ENCODE measurements around the gene SAMD13.

SAMD13 gene

GRCh38 chr1:84267476-84267875 is 34.0 kb upstream of the SAMD13 start:
- Histone ChIP-seq H2BK12ac (ENCODE audit: low read length) (no peak overlapping the region), H4K91ac (ENCODE audit: low read depth, low read length) (no peak overlapping the region), H4K12ac (ENCODE audit: low read depth, low read length) (no peak overlapping the region), H3K4ac (ENCODE audit: low read depth, low read length) (no peak overlapping the region), H3K14ac (ENCODE audit: low read length) (no peak overlapping the region), H3K79me1 (ENCODE audit: low read length) (no peaks in the 10 kb centered on the region), H3K4me1 (ENCODE audit: control insufficient read depth in 1 of 2, insufficient read depth in 2 of 2, low read length in 2 of 2) (no peaks in the 10 kb centered on the region), H3K27ac (ENCODE audit: low read depth, low read length) (no peak overlapping the region), H3K18ac (ENCODE audit: low read length) (no peak overlapping the region), H4K8ac (ENCODE audit: low read depth, low read length) (no peak overlapping the region), H2BK5ac (ENCODE audit: low read depth, low read length, poor library complexity) (no peak overlapping the region), H2AFZ (ENCODE audit: insufficient read depth, low read length, poor library complexity) (no peak overlapping the region), H3K36me3 (ENCODE audit: control insufficient read depth in 1 of 2, insufficient read depth in 2 of 2, low read length in 2 of 2) (no peaks in the 10 kb centered on the region), H3K4me3 (ENCODE audit: low read depth, low read length) (no peak overlapping the region), H2AK5ac (ENCODE audit: low read length) (no peak overlapping the region), H3K4me2 (ENCODE audit: low read length) (no peak overlapping the region), H3K9ac (ENCODE audit: low read length) (no peak overlapping the region), H3K23ac (ENCODE audit: low read length) (no peak overlapping the region), H3K79me2 (ENCODE audit: control insufficient read depth, insufficient read depth, low read length, poor library complexity) (no peaks in the 10 kb centered on the region), H2BK120ac (ENCODE audit: insufficient read depth, low read length, poor library complexity) (no peak overlapping the region), H3K9me3 (ENCODE audit: insufficient read depth, low read depth, low read length) (no peaks in the 10 kb centered on the region), H3K27me3 (ENCODE audit: insufficient read depth, low read length) (no peaks in the 10 kb centered on the region)
- no peak for DNase-seq

- WGBS (ENCODE audit: extremely low coverage, insufficient coverage, insufficient read length): no CpG with 5 or more reads among the region's 1 CpG
- no peak overlapping the region for H3K23ac ChIP-seq (ENCODE audit: low read length)
- no peak overlapping the region for H3K9ac ChIP-seq (ENCODE audit: low read length)
- DNase-seq: peak; percentile 34 to 79
- no peak overlapping the region for H4K8ac ChIP-seq (ENCODE audit: low read depth, low read length)
- H4K12ac ChIP-seq (ENCODE audit: low read depth, low read length): no peak overlapping the region
- H3K36me3 ChIP-seq (ENCODE audit: control insufficient read depth in 1 of 2, insufficient read depth in 2 of 2, low read length in 2 of 2): no peaks in the 10 kb centered on the region
- no peaks in the 10 kb centered on the region for H3K9me3 ChIP-seq (ENCODE audit: insufficient read depth, low read depth, low read length)
- H3K18ac ChIP-seq (ENCODE audit: low read length): no peak overlapping the region
- H3K4me2 ChIP-seq (ENCODE audit: low read length): no peak overlapping the region
- no peaks in the 10 kb centered on the region for H3K27me3 ChIP-seq (ENCODE audit: insufficient read depth, low read length)
- no peak overlapping the region for H2BK12ac ChIP-seq (ENCODE audit: low read length)
- no peak overlapping the region for H4K91ac ChIP-seq (ENCODE audit: low read depth, low read length)
- H3K79me2 ChIP-seq (ENCODE audit: control insufficient read depth, insufficient read depth, low read length, poor library complexity): no peaks in the 10 kb centered on the region
- H3K14ac ChIP-seq (ENCODE audit: low read length): no peak overlapping the region
- no peak overlapping the region for H2AK5ac ChIP-seq (ENCODE audit: low read length)
- no peak overlapping the region for H2BK120ac ChIP-seq (ENCODE audit: insufficient read depth, low read length, poor library complexity)
- no peak overlapping the region for H3K4me3 ChIP-seq (ENCODE audit: low read depth, low read length)
- H3K79me1 ChIP-seq (ENCODE audit: low read length): no peaks in the 10 kb centered on the region
- no peaks in the 10 kb centered on the region for H3K4me1 ChIP-seq (ENCODE audit: control insufficient read depth in 1 of 2, insufficient read depth in 2 of 2, low read length in 2 of 2)
- no peak overlapping the region for H2BK5ac ChIP-seq (ENCODE audit: low read depth, low read length, poor library complexity)
- H3K27ac ChIP-seq (ENCODE audit: low read depth, low read length): no peak overlapping the region
- H2AFZ ChIP-seq (ENCODE audit: insufficient read depth, low read length, poor library complexity): no peak overlapping the region
- H3K4ac ChIP-seq (ENCODE audit: low read depth, low read length): no peak overlapping the region
These were observed 33.2 kb upstream of the SAMD13 start for GRCh38 chr1:84268346-84268745.

- no peak overlapping the region for H3K9ac ChIP-seq (ENCODE audit: low read length)
- no peak overlapping the region for H2BK5ac ChIP-seq (ENCODE audit: low read depth, low read length, poor library complexity)
- no peaks in the 10 kb centered on the region for H3K36me3 ChIP-seq (ENCODE audit: control insufficient read depth in 1 of 2, insufficient read depth in 2 of 2, low read length in 2 of 2)
- H3K27me3 ChIP-seq (ENCODE audit: insufficient read depth, low read length): no peaks in the 10 kb centered on the region
- H4K8ac ChIP-seq (ENCODE audit: low read depth, low read length): no peak overlapping the region
- H3K27ac ChIP-seq (ENCODE audit: low read depth, low read length): no peak overlapping the region
- H3K4me1 ChIP-seq (ENCODE audit: control insufficient read depth in 1 of 2, insufficient read depth in 2 of 2, low read length in 2 of 2): no peaks in the 10 kb centered on the region
- H2AFZ ChIP-seq (ENCODE audit: insufficient read depth, low read length, poor library complexity): no peak overlapping the region
- H3K79me2 ChIP-seq (ENCODE audit: control insufficient read depth, insufficient read depth, low read length, poor library complexity): no peaks in the 10 kb centered on the region
- no peak overlapping the region for H4K91ac ChIP-seq (ENCODE audit: low read depth, low read length)
- H2AK5ac ChIP-seq (ENCODE audit: low read length): no peak overlapping the region
- WGBS (ENCODE audit: extremely low coverage, insufficient coverage, insufficient read length): no CpG with 5 or more reads among the region's 2 CpGs
- H3K4me3 ChIP-seq (ENCODE audit: low read depth, low read length): no peak overlapping the region
- no peak overlapping the region for H2BK120ac ChIP-seq (ENCODE audit: insufficient read depth, low read length, poor library complexity)
- H2BK12ac ChIP-seq (ENCODE audit: low read length): no peak overlapping the region
- H3K4ac ChIP-seq (ENCODE audit: low read depth, low read length): no peak overlapping the region
- H3K79me1 ChIP-seq (ENCODE audit: low read length): no peaks in the 10 kb centered on the region
- no peak overlapping the region for H3K18ac ChIP-seq (ENCODE audit: low read length)
- H3K4me2 ChIP-seq (ENCODE audit: low read length): no peak overlapping the region
- no peak overlapping the region for H4K12ac ChIP-seq (ENCODE audit: low read depth, low read length)
- no peak overlapping the region for H3K23ac ChIP-seq (ENCODE audit: low read length)
- H3K14ac ChIP-seq (ENCODE audit: low read length): no peak overlapping the region
- no peak for DNase-seq
- no peaks in the 10 kb centered on the region for H3K9me3 ChIP-seq (ENCODE audit: insufficient read depth, low read depth, low read length)
These were observed 32.2 kb upstream of the SAMD13 start for GRCh38 chr1:84269306-84269705.

- no peak overlapping the region for H2AFZ ChIP-seq (ENCODE audit: insufficient read depth, low read length, poor library complexity)
- H3K18ac ChIP-seq (ENCODE audit: low read length): no peak overlapping the region
- no peak overlapping the region for H4K91ac ChIP-seq (ENCODE audit: low read depth, low read length)
- H3K9ac ChIP-seq (ENCODE audit: low read length): no peak overlapping the region
- WGBS (ENCODE audit: extremely low coverage, insufficient coverage, insufficient read length): no CpG with 5 or more reads among the region's 6 CpGs
- no peak overlapping the region for H3K23ac ChIP-seq (ENCODE audit: low read length)
- H2AK5ac ChIP-seq (ENCODE audit: low read length): no peak overlapping the region
- H2BK120ac ChIP-seq (ENCODE audit: insufficient read depth, low read length, poor library complexity): no peak overlapping the region
- no peak overlapping the region for H2BK12ac ChIP-seq (ENCODE audit: low read length)
- no peak overlapping the region for H3K4me2 ChIP-seq (ENCODE audit: low read length)
- no peak overlapping the region for H4K8ac ChIP-seq (ENCODE audit: low read depth, low read length)
- H3K9me3 ChIP-seq (ENCODE audit: insufficient read depth, low read depth, low read length): no peaks in the 10 kb centered on the region
- H2BK5ac ChIP-seq (ENCODE audit: low read depth, low read length, poor library complexity): no peak overlapping the region
- H3K27ac ChIP-seq (ENCODE audit: low read depth, low read length): no peak overlapping the region
- no peak overlapping the region for H4K12ac ChIP-seq (ENCODE audit: low read depth, low read length)
- no peak overlapping the region for H3K14ac ChIP-seq (ENCODE audit: low read length)
- no peaks in the 10 kb centered on the region for H3K36me3 ChIP-seq (ENCODE audit: control insufficient read depth in 1 of 2, insufficient read depth in 2 of 2, low read length in 2 of 2)
- H3K4me1 ChIP-seq (ENCODE audit: control insufficient read depth in 1 of 2, insufficient read depth in 2 of 2, low read length in 2 of 2): no peaks in the 10 kb centered on the region
- H3K79me2 ChIP-seq (ENCODE audit: control insufficient read depth, insufficient read depth, low read length, poor library complexity): no peaks in the 10 kb centered on the region
- H3K79me1 ChIP-seq (ENCODE audit: low read length): no peaks in the 10 kb centered on the region
- no peak overlapping the region for H3K4me3 ChIP-seq (ENCODE audit: low read depth, low read length)
- no peak overlapping the region for H3K4ac ChIP-seq (ENCODE audit: low read depth, low read length)
- DNase-seq: no peak
- H3K27me3 ChIP-seq (ENCODE audit: insufficient read depth, low read length): no peaks in the 10 kb centered on the region
These were observed 29.9 kb upstream of the SAMD13 start for GRCh38 chr1:84271441-84272151.
